H1 (cell line): ENCODE data around the gene MIGA1. TPM values are rescaled to one million over a fixed set of nuclear protein-coding genes. Genes with fewer than 3 reads are reported as not detected.

Experiments used
- CTCF ChIA-PET: fragments of 300-600 bp; sonication (Branson Sonifier 250); formaldehyde crosslinking; loops from one replicate; lab custom pipeline; 2021; ENCODE audit not compliant: partially characterized antibody; lab: Charles Lee
- POLR2A ChIA-PET: fragments of 300-600 bp; sonication (Branson Sonifier 250); formaldehyde crosslinking; loops from one replicate; lab custom pipeline; 2021; ENCODE audit warnings: inconsistent platforms; ENCODE audit not compliant: partially characterized antibody; lab: Charles Lee
- DNase-seq, 2 experiments: peaks; one replicate each; pipeline versions ENCODE4 v3.0.0 to v3.0.0-alpha.2; 2010 to 2022; ENCODE audit warnings: low spot score in 2 of 2, low read depth in 1 of 2, mixed read lengths in 1 of 2
- FAIRE-seq: peaks from 2 replicates; lab custom pipeline; 2011; peaks lifted over from hg19 to GRCh38; lab: Jason Lieb, UNC
- H2AFZ ChIP-seq: 2 replicates; pipeline ENCODE4 v1.8.1; 2012; ENCODE audit warnings: low read length, inconsistent platforms
- H2AK5ac ChIP-seq: 2 replicates; pipeline ENCODE4 v1.6.1; 2013; ENCODE audit warnings: low read depth, low read length
- H2BK120ac ChIP-seq: replicated peaks from 2 replicates; pipeline ENCODE3; 2013; ENCODE audit warnings: low read depth, low read length, inconsistent platforms
- H2BK12ac ChIP-seq: 2 replicates; pipeline ENCODE4 v1.6.1; 2013; ENCODE audit warnings: low read depth, low read length
- H2BK15ac ChIP-seq: 2 replicates; pipeline ENCODE4 v1.6.1; 2013; ENCODE audit warnings: low read length
- H2BK20ac ChIP-seq: 2 replicates; pipeline ENCODE4 v1.6.1; 2013; ENCODE audit warnings: low read length
- H2BK5ac ChIP-seq: 2 replicates; pipeline ENCODE4 v1.6.1; 2013; ENCODE audit warnings: low read depth, low read length
- H3K14ac ChIP-seq: 2 replicates; pipeline ENCODE4 v1.6.1; 2013; ENCODE audit warnings: inconsistent platforms; ENCODE audit not compliant: insufficient read length
- H3K18ac ChIP-seq: 2 replicates; pipeline ENCODE4 v1.6.1; 2013; ENCODE audit warnings: low read length; ENCODE audit errors: extremely low read depth
- H3K23ac ChIP-seq: 2 replicates; pipeline ENCODE4 v1.6.1; 2013; ENCODE audit warnings: inconsistent platforms; ENCODE audit not compliant: insufficient read length
- H3K23me2 ChIP-seq: 2 replicates; pipeline ENCODE4 v1.6.1; 2013; ENCODE audit warnings: low read depth, low read length
- H3K27ac ChIP-seq: 2 replicates; pipeline ENCODE4 v1.6.1; 2011; ENCODE audit warnings: low read depth, low read length, inconsistent platforms
- H3K27me3 ChIP-seq, 4 experiments: replicated peaks in 1 of 4; 1 replicate in 1 of 4; 2 replicates in 3 of 4; pipeline versions ENCODE4 v1.6.1 to v1.8.1; 2011 to 2013; ENCODE audit warnings: low read length in 3 of 4, mild to moderate bottlenecking in 3 of 4, inconsistent platforms in 2 of 4, mixed read lengths in 2 of 4, moderate library complexity in 1 of 4; ENCODE audit not compliant: control insufficient read depth in 3 of 4, insufficient read depth in 3 of 4; ENCODE audit errors: extremely low read depth in 1 of 4
- H3K36me3 ChIP-seq, 4 experiments: 2 replicates each; pipeline versions ENCODE4 v1.6.1 to v1.8.1; 2011 to 2013; ENCODE audit warnings: mild to moderate bottlenecking in 4 of 4, low read length in 3 of 4, moderate library complexity in 2 of 4, control low read depth in 1 of 4, inconsistent platforms in 1 of 4; ENCODE audit not compliant: insufficient read depth in 4 of 4, control insufficient read depth in 2 of 4
- H3K4ac ChIP-seq: replicated peaks from 2 replicates; pipeline ENCODE3; 2013; ENCODE audit warnings: low read length, low read depth, mixed read lengths, inconsistent platforms; ENCODE audit not compliant: insufficient read length
- H3K4me1 ChIP-seq, 4 experiments: replicated peaks in 1 of 4; 1 replicate in 1 of 4; 2 replicates in 3 of 4; pipeline versions ENCODE4 v1.6.1 to v1.8.1; 2011 to 2013; ENCODE audit warnings: low read length in 3 of 4, inconsistent platforms in 2 of 4, mixed read lengths in 1 of 4; ENCODE audit not compliant: insufficient read depth in 4 of 4, control insufficient read depth in 3 of 4
- H3K4me2 ChIP-seq, 2 experiments: 2 replicates each; pipeline versions ENCODE4 v1.6.1 to v1.8.1; 2011 to 2013; ENCODE audit warnings: low read depth in 2 of 2, low read length in 2 of 2, control low read depth in 1 of 2, inconsistent platforms in 1 of 2, mild to moderate bottlenecking in 1 of 2; ENCODE audit not compliant: insufficient read depth in 1 of 2
- H3K4me3 ChIP-seq, 4 experiments: fragments of 200-600, 300-600 bp in 1 of 4; sonication (generic), shearing (Covaris generic), sonication (Bioruptor Twin) in 1 of 4; 2 replicates each; pipeline versions ENCODE4 v1.5.1 to v1.8.1; 2011 to 2016; ENCODE audit warnings: low read length in 4 of 4, low read depth in 3 of 4, control low read depth in 2 of 4, inconsistent platforms in 2 of 4, mild to moderate bottlenecking in 2 of 4, mixed read lengths in 1 of 4, moderate library complexity in 1 of 4; ENCODE audit not compliant: insufficient read depth in 2 of 4; ENCODE audit errors: extremely low read depth in 1 of 4
- H3K56ac ChIP-seq: replicated peaks from 2 replicates; pipeline ENCODE3; 2013; ENCODE audit warnings: low read depth, mild to moderate bottlenecking, mixed read lengths, low read length, inconsistent platforms; ENCODE audit not compliant: insufficient read length
- H3K79me1 ChIP-seq: 2 replicates; pipeline ENCODE4 v1.6.1; 2013; ENCODE audit warnings: low read depth, low read length, control low read depth
- H3K79me2 ChIP-seq, 2 experiments: 2 replicates each; pipeline versions ENCODE4 v1.6.1 to v1.8.1; 2012 to 2013; ENCODE audit warnings: low read length in 2 of 2, mild to moderate bottlenecking in 2 of 2, inconsistent platforms in 1 of 2; ENCODE audit not compliant: insufficient read depth in 2 of 2, control insufficient read depth in 1 of 2
- H3K9ac ChIP-seq, 4 experiments: replicated peaks in 1 of 4; 1 replicate in 1 of 4; 2 replicates in 3 of 4; pipeline versions ENCODE4 v1.6.1 to v1.8.1; 2011 to 2013; ENCODE audit warnings: low read depth in 3 of 4, low read length in 3 of 4, control low read depth in 2 of 4, mild to moderate bottlenecking in 2 of 4, moderate library complexity in 2 of 4, inconsistent platforms in 1 of 4; ENCODE audit errors: extremely low read depth in 1 of 4
- H3K9me3 ChIP-seq, 2 experiments: 2 replicates each; pipeline versions ENCODE4 v1.6.1 to v1.8.1; 2012 to 2013; ENCODE audit warnings: mild to moderate bottlenecking in 2 of 2, moderate library complexity in 2 of 2, control low read depth in 1 of 2, inconsistent platforms in 1 of 2, low read depth in 1 of 2, low read length in 1 of 2, mixed read lengths in 1 of 2; ENCODE audit not compliant: insufficient read depth in 2 of 2
- H4K20me1 ChIP-seq, 2 experiments: replicated peaks in 1 of 2; 2 replicates each; pipeline versions ENCODE3 to v1.8.1; 2011 to 2013; ENCODE audit warnings: inconsistent platforms in 2 of 2, low read length in 2 of 2, mild to moderate bottlenecking in 1 of 2; ENCODE audit not compliant: insufficient read depth in 2 of 2, control insufficient read depth in 1 of 2
- H4K5ac ChIP-seq: 2 replicates; pipeline ENCODE4 v1.6.1; 2013; ENCODE audit warnings: low read length, low read depth, mixed read lengths, inconsistent platforms; ENCODE audit not compliant: insufficient read length
- H4K8ac ChIP-seq: 2 replicates; pipeline ENCODE4 v1.8.0; 2013; ENCODE audit warnings: mild to moderate bottlenecking, moderate library complexity, low read length, inconsistent platforms; ENCODE audit not compliant: insufficient read depth; ENCODE audit errors: extremely low read depth
- H4K91ac ChIP-seq: replicated peaks from 2 replicates; pipeline ENCODE3; 2013; ENCODE audit warnings: low read length, mixed read lengths, inconsistent platforms; ENCODE audit not compliant: insufficient read length
- POU5F1 ChIP-seq: IDR thresholded peaks from 2 replicates; pipeline ENCODE4 v1.6.1; 2011; ENCODE audit warnings: low read depth, mild to moderate bottlenecking, low read length, moderate library complexity
- RBBP5 ChIP-seq: IDR thresholded peaks from 2 replicates; pipeline ENCODE4 v1.7.1; 2012; ENCODE audit warnings: low read depth, mild to moderate bottlenecking, inconsistent platforms, low read length, moderate library complexity, borderline replicate concordance
- YY1 ChIP-seq: IDR thresholded peaks from 2 replicates; pipeline ENCODE4 v1.6.1; 2011; ENCODE audit warnings: low read depth, mild to moderate bottlenecking, low read length
- WGBS, 2 experiments: shearing (Covaris generic) in 1 of 2; methylation state at CpG; one replicate each; pipeline versions ENCODE4 v1.1.6 to v1.1.7; 2013 to 2015; ENCODE audit warnings: low lambda C conversion rate in 2 of 2, mixed read lengths in 2 of 2, inconsistent platforms in 1 of 2, low coverage in 1 of 2, missing lambda C conversion rate in 1 of 2; ENCODE audit not compliant: insufficient replicate concordance in 2 of 2, insufficient coverage in 1 of 2, insufficient read length in 1 of 2; ENCODE audit errors: extremely low coverage in 1 of 2, missing lambda C conversion rate in 1 of 2; 5-methylcytosine and 5-hydroxymethylcytosine counted together
- polyA plus RNA-seq, 7 experiments: library from polyadenylated mRNA; depleted of rRNA in 3 of 7; stranded (reverse) in 5 of 7; unstranded in 2 of 7; fragments of >200 nt in 5 of 7; fragments of 200-250 nt in 2 of 7; gene quantifications; 1 replicate in 5 of 7; 2 replicates in 1 of 7; 4 replicates in 1 of 7; pipeline versions ENCODE4 v1.2.1 to v1.2.3, GENCODE V29; 2011 to 2013; ENCODE audit warnings: missing spikeins in 2 of 7, mixed read lengths in 2 of 7
- total RNA-seq: library from RNA; stranded (reverse); fragmentation: NEBNext Ultra II Directional; extraction: Animal tissue kit (Norgen Biotek cat#: 25700); gene quantifications from 2 replicates; pipeline ENCODE4 v1.2.1, GENCODE V29; 2021

The MIGA1 gene
- total and polyA plus RNA-seq, 2 of the 8 experiments (the other 6 are each of a cell fraction or from before 2014, with no cell fraction given), result 0.95 to 7.0 TPM

DNA sequence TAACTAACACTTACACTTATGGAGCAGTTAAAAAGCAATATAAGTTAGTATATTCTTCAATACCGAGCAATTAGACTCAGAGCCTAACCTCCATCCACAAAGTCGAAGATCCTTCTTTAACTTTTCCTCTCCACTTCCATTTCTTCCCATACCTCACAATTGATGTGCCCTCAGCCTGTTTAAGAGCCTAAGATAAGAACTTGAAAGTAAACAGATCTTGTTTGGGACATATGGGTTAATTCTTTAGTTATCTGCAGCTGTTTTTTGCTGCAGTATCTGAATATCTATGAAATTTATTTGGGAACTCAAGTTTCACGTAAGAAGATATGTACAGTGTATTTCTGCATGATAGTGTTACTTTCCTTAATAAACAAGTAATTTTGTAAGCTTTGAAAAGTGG, 51.5 kb downstream of the MIGA1 start:
- no peak for TF ChIP-seq RBBP5
- no peak for TF ChIP-seq POU5F1
- TF ChIP-seq YY1, result no peak
- TF ChIP-seq, all 59 proteins: peak for 0
- no peak overlapping the region for H2BK5ac ChIP-seq
- H4K5ac ChIP-seq, result no peak overlapping the region
- H4K8ac ChIP-seq, result no peak overlapping the region
- no peaks in the 10 kb centered on the region for H3K36me3 ChIP-seq
- CTCF ChIA-PET, result no interaction called here
- no peak overlapping the region for H2BK15ac ChIP-seq
- no peak overlapping the region for H4K91ac ChIP-seq
- H3K27me3 ChIP-seq, result no peaks in the 10 kb centered on the region
- DNase-seq, result no peak
- no peaks in the 10 kb centered on the region for H3K9me3 ChIP-seq
- no peak overlapping the region for H3K23ac ChIP-seq
- H3K79me1 ChIP-seq, result no peaks in the 10 kb centered on the region
- no peak overlapping the region for H3K56ac ChIP-seq
- no peaks in the 10 kb centered on the region for H3K79me2 ChIP-seq
- no peak overlapping the region for H3K4me3 ChIP-seq
- no peak overlapping the region for H2BK20ac ChIP-seq
- no peak overlapping the region for H3K14ac ChIP-seq
- POLR2A ChIA-PET, result no interaction called here
- H2AK5ac ChIP-seq, result no peak overlapping the region
- no peak overlapping the region for H2BK120ac ChIP-seq
- no peaks in the 10 kb centered on the region for H3K23me2 ChIP-seq
- WGBS, 2 experiments, result 90% methylated on average over 3 of the region's 3 CpGs; no CpG with 5 or more reads in 1 of the 2 experiments
- no peak overlapping the region for H2AFZ ChIP-seq
- H3K9ac ChIP-seq, result no peak overlapping the region
- FAIRE-seq, result no peak
- no peaks in the 10 kb centered on the region for H3K4me1 ChIP-seq
- H3K27ac ChIP-seq, result no peak overlapping the region
- H3K4ac ChIP-seq, result no peak overlapping the region
- H4K20me1 ChIP-seq, result no peaks in the 10 kb centered on the region
- H2BK12ac ChIP-seq, result no peak overlapping the region
- H3K4me2 ChIP-seq, result no peak overlapping the region
- H3K18ac ChIP-seq, result no peak overlapping the region
